SK-N-SH treated with all-trans-retinoic acid at 6 μM for 48 hours (cell line): ENCODE results near the gene ANTXR2.

ENCODE experiments used
- BACH2 ChIP-seq: fragments of 250-450 bp; sonication (Bioruptor Pico); IDR thresholded peaks from 2 replicates; pipeline ENCODE4 v1.9.0; 2021; ENCODE audit warnings: mild to moderate bottlenecking, borderline replicate concordance
- ESRRG ChIP-seq: fragments of 250-450 bp; sonication (Bioruptor Pico); IDR thresholded peaks from 2 replicates; pipeline ENCODE4 v1.6.1; 2021; ENCODE audit warnings: mild to moderate bottlenecking
- RARB ChIP-seq: fragments of 250-450 bp; sonication (Bioruptor Pico); IDR thresholded peaks from 2 replicates; pipeline ENCODE4 v1.8.0; 2021; ENCODE audit warnings: mild to moderate bottlenecking, moderate library complexity
- TCF4 ChIP-seq: fragments of 250-450 bp; sonication (Bioruptor Pico); IDR thresholded peaks from 2 replicates; pipeline ENCODE4 v1.8.0; 2021; ENCODE audit warnings: mild to moderate bottlenecking, moderate library complexity, borderline replicate concordance
- TOX ChIP-seq: fragments of 250-450 bp; sonication (Bioruptor Pico); IDR thresholded peaks from 2 replicates; pipeline ENCODE4 v1.8.0; 2021; ENCODE audit warnings: mild to moderate bottlenecking, moderate library complexity, borderline replicate concordance
- ZFP30 ChIP-seq: fragments of 450-650 bp; formaldehyde crosslinking; IDR thresholded peaks from 2 replicates; pipeline ENCODE4 v1.5.0; 2022; ENCODE audit warnings: mild to moderate bottlenecking, moderate library complexity
- ZNF8 ChIP-seq: fragments of 450-650 bp; formaldehyde crosslinking; IDR thresholded peaks from 2 replicates; pipeline ENCODE4 v1.5.0; 2020; ENCODE audit warnings: mild to moderate bottlenecking, moderate library complexity
- TF ChIP-seq, protein P1 (sequence below): fragments of 250-450 bp; sonication (Bioruptor Pico); IDR thresholded peaks from 2 replicates; pipeline ENCODE4 v1.5.1; 2020; ENCODE audit warnings: low read depth, mild to moderate bottlenecking, moderate library complexity
- TF ChIP-seq, protein P2 (sequence below): fragments of 250-450 bp; sonication (Bioruptor Pico); IDR thresholded peaks from 2 replicates; pipeline ENCODE4 v1.8.0; 2021; ENCODE audit warnings: low read depth, mild to moderate bottlenecking, moderate library complexity, borderline replicate concordance

DNA sequence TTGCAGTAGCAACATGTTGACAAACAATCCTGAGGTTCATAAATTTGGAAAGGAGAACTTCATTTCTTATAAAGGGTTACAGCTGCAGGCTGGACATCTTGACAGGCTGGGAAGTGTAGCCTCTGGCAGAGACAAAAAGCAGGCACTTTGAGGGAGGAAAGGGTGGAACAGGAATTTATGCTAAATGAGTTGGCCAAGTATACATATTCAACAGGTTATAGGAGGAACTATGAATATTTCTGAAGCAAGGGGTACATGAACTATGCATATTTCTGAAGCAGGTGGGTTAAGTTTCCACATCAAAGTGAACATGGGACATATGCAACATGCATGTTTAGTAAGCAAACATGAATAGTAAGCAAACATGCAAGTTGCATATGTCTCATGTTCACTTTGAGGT is 1.6 kb upstream of the ANTXR2 start:
- TF ChIP-seq ZNF8 (CRISPR knock-in tag) (no peak), ESRRG (CRISPR knock-in tag) (no peak), TCF4 (CRISPR knock-in tag) (no peak), RARB (no peak), ZFP30 (CRISPR knock-in tag) (no peak), TOX (CRISPR knock-in tag) (no peak), BACH2 (CRISPR knock-in tag) (no peak)
- TF ChIP-seq, protein P1, sequence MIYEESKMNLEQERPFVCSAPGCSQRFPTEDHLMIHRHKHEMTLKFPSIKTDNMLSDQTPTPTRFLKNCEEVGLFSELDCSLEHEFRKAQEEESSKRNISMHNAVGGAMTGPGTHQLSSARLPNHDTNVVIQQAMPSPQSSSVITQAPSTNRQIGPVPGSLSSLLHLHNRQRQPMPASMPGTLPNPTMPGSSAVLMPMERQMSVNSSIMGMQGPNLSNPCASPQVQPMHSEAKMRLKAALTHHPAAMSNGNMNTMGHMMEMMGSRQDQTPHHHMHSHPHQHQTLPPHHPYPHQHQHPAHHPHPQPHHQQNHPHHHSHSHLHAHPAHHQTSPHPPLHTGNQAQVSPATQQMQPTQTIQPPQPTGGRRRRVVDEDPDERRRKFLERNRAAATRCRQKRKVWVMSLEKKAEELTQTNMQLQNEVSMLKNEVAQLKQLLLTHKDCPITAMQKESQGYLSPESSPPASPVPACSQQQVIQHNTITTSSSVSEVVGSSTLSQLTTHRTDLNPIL (CRISPR knock-in tag): no peak
- TF ChIP-seq, protein P2, sequence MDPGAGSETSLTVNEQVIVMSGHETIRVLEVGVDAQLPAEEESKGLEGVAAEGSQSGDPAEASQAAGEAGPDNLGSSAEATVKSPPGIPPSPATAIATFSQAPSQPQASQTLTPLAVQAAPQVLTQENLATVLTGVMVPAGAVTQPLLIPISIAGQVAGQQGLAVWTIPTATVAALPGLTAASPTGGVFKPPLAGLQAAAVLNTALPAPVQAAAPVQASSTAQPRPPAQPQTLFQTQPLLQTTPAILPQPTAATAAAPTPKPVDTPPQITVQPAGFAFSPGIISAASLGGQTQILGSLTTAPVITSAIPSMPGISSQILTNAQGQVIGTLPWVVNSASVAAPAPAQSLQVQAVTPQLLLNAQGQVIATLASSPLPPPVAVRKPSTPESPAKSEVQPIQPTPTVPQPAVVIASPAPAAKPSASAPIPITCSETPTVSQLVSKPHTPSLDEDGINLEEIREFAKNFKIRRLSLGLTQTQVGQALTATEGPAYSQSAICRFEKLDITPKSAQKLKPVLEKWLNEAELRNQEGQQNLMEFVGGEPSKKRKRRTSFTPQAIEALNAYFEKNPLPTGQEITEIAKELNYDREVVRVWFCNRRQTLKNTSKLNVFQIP: no peak
